MCF 10A (cell line): Measurements from ENCODE around the gene NCK2. TPM values are rescaled to one million over a fixed set of nuclear protein-coding genes. Genes with fewer than 3 reads are reported as not detected.

Experiments used
- BruUV-seq: library from RNA; stranded (reverse); fragments of 400-500 nt; replicated peaks from 2 replicates; lab custom pipeline; 2021; lab: Mats Ljungman, UMichigan
- CTCF ChIA-PET: fragments of 300-600 bp; sonication (Branson Sonifier 250); formaldehyde crosslinking; extraction: SDS; loops from one replicate; lab custom pipeline; 2021; ENCODE audit warnings: antibody characterized with exemption, inconsistent platforms; lab: Yijun Ruan, JAX
- POLR2A ChIA-PET: fragments of 300-600, 350-650 bp; sonication (Branson Sonifier 250); formaldehyde crosslinking; extraction: SDS; loops from one replicate; lab custom pipeline; 2020; ENCODE audit warnings: antibody characterized with exemption, inconsistent platforms; lab: Yijun Ruan, JAX
- DNase-seq: peaks from one replicate; pipeline ENCODE4 v3.0.0-alpha.2; 2018; ENCODE audit not compliant: unreplicated experiment
- H3K27ac Mint-ChIP-seq: one replicate; pipeline ENCODE4 v1.8.0; 2022; ENCODE audit warnings: mild to moderate bottlenecking, low read depth, mixed read lengths; ENCODE audit not compliant: unreplicated experiment
- H3K27me3 Mint-ChIP-seq: one replicate; pipeline ENCODE4 v1.8.0; 2022; ENCODE audit warnings: mixed read lengths; ENCODE audit not compliant: insufficient read depth, unreplicated experiment
- H3K36me3 Mint-ChIP-seq: one replicate; pipeline ENCODE4 v1.8.0; 2022; ENCODE audit warnings: mild to moderate bottlenecking, moderate library complexity, mixed read lengths; ENCODE audit not compliant: insufficient read depth, unreplicated experiment
- H3K4me1 Mint-ChIP-seq: one replicate; pipeline ENCODE4 v1.8.0; 2022; ENCODE audit warnings: mixed read lengths; ENCODE audit not compliant: insufficient read depth, unreplicated experiment
- H3K4me3 Mint-ChIP-seq: one replicate; pipeline ENCODE4 v1.8.0; 2022; ENCODE audit warnings: mild to moderate bottlenecking, moderate library complexity, mixed read lengths; ENCODE audit not compliant: unreplicated experiment
- H3K9me3 Mint-ChIP-seq: one replicate; pipeline ENCODE4 v1.8.0; 2022; ENCODE audit warnings: mixed read lengths; ENCODE audit not compliant: unreplicated experiment
- intact Hi-C: fragments of 100-400 bp; cut with micrococcal nuclease; formaldehyde crosslinking; loops from 2 replicates; pipeline ENCODE4 v1.14.1; 2022
- total RNA-seq: library from RNA; stranded (reverse); gene quantifications from 2 replicates; pipeline ENCODE4 v1.2.3, GENCODE V29; 2022
- TF ChIP-seq, protein P1 (sequence below): fragments of 200-600 bp; IDR thresholded peaks from one replicate; pipeline ENCODE4 v1.8.0; 2022; ENCODE audit warnings: antibody characterized with exemption, mild to moderate bottlenecking; ENCODE audit not compliant: unreplicated experiment

NCK2 gene
- total RNA-seq, 1 experiment from 2014 or later: 36.5 TPM

DNA sequence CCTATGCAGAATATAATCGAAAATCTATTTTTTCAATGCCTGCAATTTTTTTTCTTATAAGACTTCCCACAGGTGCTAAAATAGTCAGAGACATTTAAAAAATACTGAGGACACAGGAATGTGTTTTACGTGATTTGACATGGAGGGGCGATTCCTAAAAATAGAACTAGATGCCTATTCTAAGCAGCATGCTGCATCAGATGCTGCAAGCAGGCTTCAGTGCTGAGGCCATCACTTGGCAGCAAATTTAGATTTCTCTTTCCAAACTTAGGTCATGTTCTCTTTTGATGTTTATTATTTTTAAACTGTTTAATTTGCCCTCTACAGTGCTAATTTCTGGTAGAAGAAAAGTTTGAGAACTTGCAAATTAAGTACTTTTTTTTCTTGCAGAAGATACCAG, 43.7 kb upstream of the NCK2 start:
- TF ChIP-seq, protein P1, sequence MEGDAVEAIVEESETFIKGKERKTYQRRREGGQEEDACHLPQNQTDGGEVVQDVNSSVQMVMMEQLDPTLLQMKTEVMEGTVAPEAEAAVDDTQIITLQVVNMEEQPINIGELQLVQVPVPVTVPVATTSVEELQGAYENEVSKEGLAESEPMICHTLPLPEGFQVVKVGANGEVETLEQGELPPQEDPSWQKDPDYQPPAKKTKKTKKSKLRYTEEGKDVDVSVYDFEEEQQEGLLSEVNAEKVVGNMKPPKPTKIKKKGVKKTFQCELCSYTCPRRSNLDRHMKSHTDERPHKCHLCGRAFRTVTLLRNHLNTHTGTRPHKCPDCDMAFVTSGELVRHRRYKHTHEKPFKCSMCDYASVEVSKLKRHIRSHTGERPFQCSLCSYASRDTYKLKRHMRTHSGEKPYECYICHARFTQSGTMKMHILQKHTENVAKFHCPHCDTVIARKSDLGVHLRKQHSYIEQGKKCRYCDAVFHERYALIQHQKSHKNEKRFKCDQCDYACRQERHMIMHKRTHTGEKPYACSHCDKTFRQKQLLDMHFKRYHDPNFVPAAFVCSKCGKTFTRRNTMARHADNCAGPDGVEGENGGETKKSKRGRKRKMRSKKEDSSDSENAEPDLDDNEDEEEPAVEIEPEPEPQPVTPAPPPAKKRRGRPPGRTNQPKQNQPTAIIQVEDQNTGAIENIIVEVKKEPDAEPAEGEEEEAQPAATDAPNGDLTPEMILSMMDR: no peak
- H3K4me1 Mint-ChIP-seq: no peaks in the 10 kb centered on the region
- no peak overlapping the region for H3K4me3 Mint-ChIP-seq
- no TSS peak for BruUV-seq
- peaks cover 68% of the 10 kb centered on the region for H3K27me3 Mint-ChIP-seq
- intact Hi-C loops: no loop called here
- H3K27ac Mint-ChIP-seq: no peak overlapping the region
- ChIA-PET CTCF (no interaction called here), POLR2A (no interaction called here)
- H3K9me3 Mint-ChIP-seq: no peaks in the 10 kb centered on the region
- H3K36me3 Mint-ChIP-seq: no peaks in the 10 kb centered on the region
- no peak for DNase-seq

DNA sequence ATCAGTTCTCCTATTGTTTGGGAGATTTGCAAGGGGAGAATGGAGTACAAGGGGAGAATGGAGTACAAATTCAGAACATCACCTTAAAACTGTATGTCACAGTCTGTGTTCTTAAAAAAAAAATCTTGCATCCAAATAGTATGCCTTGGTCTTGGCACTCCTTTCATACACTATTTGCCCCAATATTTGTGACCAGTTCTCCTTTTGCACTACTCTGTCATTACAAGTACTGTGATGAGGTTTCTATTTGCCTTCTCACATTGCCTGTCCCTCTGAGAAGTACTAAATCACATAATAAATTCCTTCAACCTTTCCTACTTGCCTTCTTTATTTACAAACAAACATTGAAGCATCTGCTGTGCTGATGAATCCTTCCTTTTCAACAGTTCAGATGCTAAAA, 36.0 kb upstream of the NCK2 start:
- CTCF ChIA-PET: no interaction called here
- TF ChIP-seq, protein P1: no peak
- Mint-ChIP-seq H3K36me3 (peaks cover 6% of the 10 kb centered on the region), H3K9me3 (no peaks in the 10 kb centered on the region), H3K4me1 (peaks cover 14% of the 10 kb centered on the region), H3K4me3 (no peak overlapping the region), H3K27ac (no peak overlapping the region), H3K27me3 (peaks cover 2% of the 10 kb centered on the region)
- no peak for DNase-seq
- intact Hi-C loops: no loop called here
- POLR2A ChIA-PET: no interaction called here
- no TSS peak for BruUV-seq

DNA sequence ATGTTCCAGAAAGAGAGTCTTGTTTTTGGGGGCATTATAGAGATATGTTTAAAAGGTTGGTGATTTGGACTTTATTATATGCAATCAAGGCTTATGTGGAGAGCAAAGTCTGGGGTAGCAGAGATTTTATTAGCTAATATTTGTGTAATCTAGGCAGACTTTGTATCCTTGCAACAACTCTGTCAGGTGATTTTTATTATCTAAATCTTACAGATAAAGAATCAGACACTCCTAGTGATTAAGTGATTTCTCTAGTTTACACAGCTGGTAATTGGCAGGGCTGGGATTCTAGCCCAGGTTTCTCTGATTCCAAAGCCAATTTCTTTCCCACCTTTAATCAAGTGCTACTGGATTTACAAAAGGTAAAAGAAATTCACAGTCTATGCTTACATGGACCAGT, 33.3 kb upstream of the NCK2 start:
- ChIA-PET POLR2A (no interaction called here), CTCF (interaction anchor here (0.5 to 0.7 kb wide), 2 partner anchors 336 to 926 kb away, joined by 3 to 4 read pairs; no protein-coding TSS in a partner anchor)
- BruUV-seq: no TSS peak
- intact Hi-C loops: no loop called here
- Mint-ChIP-seq H3K4me3 (no peak overlapping the region), H3K27me3 (no peaks in the 10 kb centered on the region), H3K4me1 (peaks cover 20% of the 10 kb centered on the region), H3K36me3 (peaks cover 6% of the 10 kb centered on the region), H3K27ac (no peak overlapping the region), H3K9me3 (peaks cover 6% of the 10 kb centered on the region)
- TF ChIP-seq, protein P1: no peak
- DNase-seq: no peak

DNA sequence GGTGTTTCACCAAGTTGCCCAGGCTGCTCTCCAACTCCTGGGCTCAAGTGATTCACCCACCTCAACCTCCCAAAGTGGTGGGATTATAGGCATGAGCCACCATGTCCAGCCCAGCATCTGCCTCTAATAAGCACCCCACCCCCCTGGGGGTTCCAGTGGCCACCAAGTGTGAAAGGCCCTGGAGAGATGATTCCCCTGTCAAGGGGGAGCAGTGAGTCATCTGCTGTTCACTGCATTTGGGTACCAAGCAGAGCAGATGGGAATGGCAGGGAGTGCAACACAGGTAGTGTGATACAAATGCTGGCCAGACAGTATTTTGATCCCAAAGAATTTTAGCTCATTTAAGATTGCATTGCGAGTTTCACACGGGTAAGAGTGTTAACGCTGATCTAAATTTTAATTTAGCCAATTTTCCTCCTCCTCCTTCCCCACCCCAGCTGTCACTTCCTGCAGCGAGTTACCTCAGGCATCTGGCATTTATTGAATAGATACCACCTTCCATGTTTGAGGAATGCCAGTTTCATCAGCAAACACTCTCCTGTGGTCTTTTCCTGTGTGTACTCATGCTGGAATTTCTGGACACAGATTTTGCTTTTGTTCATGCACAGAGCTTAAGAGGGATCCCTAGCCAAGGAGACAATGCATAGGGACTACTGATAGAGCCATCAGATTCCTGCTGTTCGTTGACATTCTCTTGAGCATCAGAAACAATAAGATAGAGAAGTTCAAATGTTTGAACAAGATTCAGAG, 32.4 kb upstream of the NCK2 start:
- CTCF ChIA-PET: interaction anchor here (0.7 to 1.0 kb wide), 3 partner anchors 10 to 380 kb away, joined by 3 to 5 read pairs (median 3); no protein-coding TSS in a partner anchor
- H3K9me3 Mint-ChIP-seq: peaks cover 6% of the 10 kb centered on the region
- peak overlapping the region; percentile 63 for H3K4me3 Mint-ChIP-seq
- no TSS peak for BruUV-seq
- H3K27ac Mint-ChIP-seq: peak overlapping the region; percentile 49
- H3K36me3 Mint-ChIP-seq: peaks cover 6% of the 10 kb centered on the region
- POLR2A ChIA-PET: interaction anchor here (0.7 to 1.9 kb wide), 5 partner anchors 10 to 54 kb away, joined by 3 to 7 read pairs (median 4); no protein-coding TSS in a partner anchor
- H3K4me1 Mint-ChIP-seq: peaks cover 20% of the 10 kb centered on the region
- H3K27me3 Mint-ChIP-seq: no peaks in the 10 kb centered on the region
- intact Hi-C loops: no loop called here
- DNase-seq: peak; percentile 5
- TF ChIP-seq, protein P1: no peak
